H1 (cell line): Measurements from ENCODE around the gene SLC16A9. TPM values are rescaled to one million over a fixed set of nuclear protein-coding genes. Genes with fewer than 3 reads are reported as not detected.

Source experiments
- CTCF ChIA-PET: fragments of 300-600 bp; sonication (Branson Sonifier 250); formaldehyde crosslinking; loops from one replicate; lab custom pipeline; 2021; ENCODE audit not compliant: partially characterized antibody; lab: Charles Lee
- POLR2A ChIA-PET: fragments of 300-600 bp; sonication (Branson Sonifier 250); formaldehyde crosslinking; loops from one replicate; lab custom pipeline; 2021; ENCODE audit warnings: inconsistent platforms; ENCODE audit not compliant: partially characterized antibody; lab: Charles Lee
- DNase-seq, 2 experiments: peaks; one replicate each; pipeline versions ENCODE4 v3.0.0 to v3.0.0-alpha.2; 2010 to 2022; ENCODE audit warnings: low spot score in 2 of 2, low read depth in 1 of 2, mixed read lengths in 1 of 2
- FAIRE-seq: peaks from 2 replicates; lab custom pipeline; 2011; peaks lifted over from hg19 to GRCh38; lab: Jason Lieb, UNC
- H2AFZ ChIP-seq: 2 replicates; pipeline ENCODE4 v1.8.1; 2012; ENCODE audit warnings: low read length, inconsistent platforms
- H2AK5ac ChIP-seq: 2 replicates; pipeline ENCODE4 v1.6.1; 2013; ENCODE audit warnings: low read depth, low read length
- H2BK120ac ChIP-seq: replicated peaks from 2 replicates; pipeline ENCODE3; 2013; ENCODE audit warnings: low read depth, low read length, inconsistent platforms
- H2BK12ac ChIP-seq: 2 replicates; pipeline ENCODE4 v1.6.1; 2013; ENCODE audit warnings: low read depth, low read length
- H2BK15ac ChIP-seq: 2 replicates; pipeline ENCODE4 v1.6.1; 2013; ENCODE audit warnings: low read length
- H2BK20ac ChIP-seq: 2 replicates; pipeline ENCODE4 v1.6.1; 2013; ENCODE audit warnings: low read length
- H2BK5ac ChIP-seq: 2 replicates; pipeline ENCODE4 v1.6.1; 2013; ENCODE audit warnings: low read depth, low read length
- H3K14ac ChIP-seq: 2 replicates; pipeline ENCODE4 v1.6.1; 2013; ENCODE audit warnings: inconsistent platforms; ENCODE audit not compliant: insufficient read length
- H3K18ac ChIP-seq: 2 replicates; pipeline ENCODE4 v1.6.1; 2013; ENCODE audit warnings: low read length; ENCODE audit errors: extremely low read depth
- H3K23ac ChIP-seq: 2 replicates; pipeline ENCODE4 v1.6.1; 2013; ENCODE audit warnings: inconsistent platforms; ENCODE audit not compliant: insufficient read length
- H3K23me2 ChIP-seq: 2 replicates; pipeline ENCODE4 v1.6.1; 2013; ENCODE audit warnings: low read depth, low read length
- H3K27ac ChIP-seq: 2 replicates; pipeline ENCODE4 v1.6.1; 2011; ENCODE audit warnings: low read depth, low read length, inconsistent platforms
- H3K27me3 ChIP-seq, 4 experiments: replicated peaks in 1 of 4; 1 replicate in 1 of 4; 2 replicates in 3 of 4; pipeline versions ENCODE4 v1.6.1 to v1.8.1; 2011 to 2013; ENCODE audit warnings: low read length in 3 of 4, mild to moderate bottlenecking in 3 of 4, inconsistent platforms in 2 of 4, mixed read lengths in 2 of 4, moderate library complexity in 1 of 4; ENCODE audit not compliant: control insufficient read depth in 3 of 4, insufficient read depth in 3 of 4; ENCODE audit errors: extremely low read depth in 1 of 4
- H3K36me3 ChIP-seq, 4 experiments: 2 replicates each; pipeline versions ENCODE4 v1.6.1 to v1.8.1; 2011 to 2013; ENCODE audit warnings: mild to moderate bottlenecking in 4 of 4, low read length in 3 of 4, moderate library complexity in 2 of 4, control low read depth in 1 of 4, inconsistent platforms in 1 of 4; ENCODE audit not compliant: insufficient read depth in 4 of 4, control insufficient read depth in 2 of 4
- H3K4ac ChIP-seq: replicated peaks from 2 replicates; pipeline ENCODE3; 2013; ENCODE audit warnings: low read length, low read depth, mixed read lengths, inconsistent platforms; ENCODE audit not compliant: insufficient read length
- H3K4me1 ChIP-seq, 4 experiments: replicated peaks in 1 of 4; 1 replicate in 1 of 4; 2 replicates in 3 of 4; pipeline versions ENCODE4 v1.6.1 to v1.8.1; 2011 to 2013; ENCODE audit warnings: low read length in 3 of 4, inconsistent platforms in 2 of 4, mixed read lengths in 1 of 4; ENCODE audit not compliant: insufficient read depth in 4 of 4, control insufficient read depth in 3 of 4
- H3K4me2 ChIP-seq, 2 experiments: 2 replicates each; pipeline versions ENCODE4 v1.6.1 to v1.8.1; 2011 to 2013; ENCODE audit warnings: low read depth in 2 of 2, low read length in 2 of 2, control low read depth in 1 of 2, inconsistent platforms in 1 of 2, mild to moderate bottlenecking in 1 of 2; ENCODE audit not compliant: insufficient read depth in 1 of 2
- H3K4me3 ChIP-seq, 4 experiments: fragments of 200-600, 300-600 bp in 1 of 4; sonication (generic), shearing (Covaris generic), sonication (Bioruptor Twin) in 1 of 4; 2 replicates each; pipeline versions ENCODE4 v1.5.1 to v1.8.1; 2011 to 2016; ENCODE audit warnings: low read length in 4 of 4, low read depth in 3 of 4, control low read depth in 2 of 4, inconsistent platforms in 2 of 4, mild to moderate bottlenecking in 2 of 4, mixed read lengths in 1 of 4, moderate library complexity in 1 of 4; ENCODE audit not compliant: insufficient read depth in 2 of 4; ENCODE audit errors: extremely low read depth in 1 of 4
- H3K56ac ChIP-seq: replicated peaks from 2 replicates; pipeline ENCODE3; 2013; ENCODE audit warnings: low read depth, mild to moderate bottlenecking, mixed read lengths, low read length, inconsistent platforms; ENCODE audit not compliant: insufficient read length
- H3K79me1 ChIP-seq: 2 replicates; pipeline ENCODE4 v1.6.1; 2013; ENCODE audit warnings: low read depth, low read length, control low read depth
- H3K79me2 ChIP-seq, 2 experiments: 2 replicates each; pipeline versions ENCODE4 v1.6.1 to v1.8.1; 2012 to 2013; ENCODE audit warnings: low read length in 2 of 2, mild to moderate bottlenecking in 2 of 2, inconsistent platforms in 1 of 2; ENCODE audit not compliant: insufficient read depth in 2 of 2, control insufficient read depth in 1 of 2
- H3K9ac ChIP-seq, 4 experiments: replicated peaks in 1 of 4; 1 replicate in 1 of 4; 2 replicates in 3 of 4; pipeline versions ENCODE4 v1.6.1 to v1.8.1; 2011 to 2013; ENCODE audit warnings: low read depth in 3 of 4, low read length in 3 of 4, control low read depth in 2 of 4, mild to moderate bottlenecking in 2 of 4, moderate library complexity in 2 of 4, inconsistent platforms in 1 of 4; ENCODE audit errors: extremely low read depth in 1 of 4
- H3K9me3 ChIP-seq, 2 experiments: 2 replicates each; pipeline versions ENCODE4 v1.6.1 to v1.8.1; 2012 to 2013; ENCODE audit warnings: mild to moderate bottlenecking in 2 of 2, moderate library complexity in 2 of 2, control low read depth in 1 of 2, inconsistent platforms in 1 of 2, low read depth in 1 of 2, low read length in 1 of 2, mixed read lengths in 1 of 2; ENCODE audit not compliant: insufficient read depth in 2 of 2
- H4K20me1 ChIP-seq, 2 experiments: replicated peaks in 1 of 2; 2 replicates each; pipeline versions ENCODE3 to v1.8.1; 2011 to 2013; ENCODE audit warnings: inconsistent platforms in 2 of 2, low read length in 2 of 2, mild to moderate bottlenecking in 1 of 2; ENCODE audit not compliant: insufficient read depth in 2 of 2, control insufficient read depth in 1 of 2
- H4K5ac ChIP-seq: 2 replicates; pipeline ENCODE4 v1.6.1; 2013; ENCODE audit warnings: low read length, low read depth, mixed read lengths, inconsistent platforms; ENCODE audit not compliant: insufficient read length
- H4K8ac ChIP-seq: 2 replicates; pipeline ENCODE4 v1.8.0; 2013; ENCODE audit warnings: mild to moderate bottlenecking, moderate library complexity, low read length, inconsistent platforms; ENCODE audit not compliant: insufficient read depth; ENCODE audit errors: extremely low read depth
- H4K91ac ChIP-seq: replicated peaks from 2 replicates; pipeline ENCODE3; 2013; ENCODE audit warnings: low read length, mixed read lengths, inconsistent platforms; ENCODE audit not compliant: insufficient read length
- SIX5 ChIP-seq: IDR thresholded peaks from 2 replicates; pipeline ENCODE4 v1.6.1; 2011; ENCODE audit warnings: mild to moderate bottlenecking, low read depth, low read length
- WGBS, 2 experiments: shearing (Covaris generic) in 1 of 2; methylation state at CpG; one replicate each; pipeline versions ENCODE4 v1.1.6 to v1.1.7; 2013 to 2015; ENCODE audit warnings: low lambda C conversion rate in 2 of 2, mixed read lengths in 2 of 2, inconsistent platforms in 1 of 2, low coverage in 1 of 2, missing lambda C conversion rate in 1 of 2; ENCODE audit not compliant: insufficient replicate concordance in 2 of 2, insufficient coverage in 1 of 2, insufficient read length in 1 of 2; ENCODE audit errors: extremely low coverage in 1 of 2, missing lambda C conversion rate in 1 of 2; 5-methylcytosine and 5-hydroxymethylcytosine counted together
- polyA plus RNA-seq, 7 experiments: library from polyadenylated mRNA; depleted of rRNA in 3 of 7; stranded (reverse) in 5 of 7; unstranded in 2 of 7; fragments of >200 nt in 5 of 7; fragments of 200-250 nt in 2 of 7; gene quantifications; 1 replicate in 5 of 7; 2 replicates in 1 of 7; 4 replicates in 1 of 7; pipeline versions ENCODE4 v1.2.1 to v1.2.3, GENCODE V29; 2011 to 2013; ENCODE audit warnings: missing spikeins in 2 of 7, mixed read lengths in 2 of 7
- total RNA-seq: library from RNA; stranded (reverse); fragmentation: NEBNext Ultra II Directional; extraction: Animal tissue kit (Norgen Biotek cat#: 25700); gene quantifications from 2 replicates; pipeline ENCODE4 v1.2.1, GENCODE V29; 2021
- TF ChIP-seq, protein P1 (sequence below): IDR thresholded peaks from 2 replicates; pipeline ENCODE4 v1.6.1; 2011; ENCODE audit warnings: low read length, improper control_type of control experiment

SLC16A9 gene
- total and polyA plus RNA-seq, 2 of the 8 experiments (the other 6 are each of a cell fraction or from before 2014, with no cell fraction given) = 11.2 to 20.5 TPM

DNA sequence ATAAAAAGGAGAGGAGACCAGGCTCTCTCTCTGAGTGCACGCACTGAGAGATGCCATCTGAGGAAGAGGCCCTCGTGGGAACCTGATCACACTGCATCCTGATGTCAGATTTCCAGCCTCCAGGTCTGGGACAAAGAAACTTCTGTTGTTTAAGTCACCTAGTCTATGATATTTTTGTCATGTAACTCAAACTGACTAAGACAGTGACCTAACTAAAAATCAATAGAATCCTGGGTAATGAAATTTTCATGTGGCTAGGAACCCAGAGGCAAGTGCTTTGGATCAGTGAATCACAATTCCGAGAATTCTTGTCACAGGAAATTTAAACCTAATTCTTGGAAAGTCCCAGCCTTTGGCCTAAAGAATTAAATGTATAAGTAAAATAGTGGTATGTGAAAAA is 107.7 kb downstream of the SLC16A9 start:
- Histone ChIP-seq H3K14ac (no peak overlapping the region), H3K9ac (no peak overlapping the region), H2BK15ac (no peak overlapping the region), H4K5ac (no peak overlapping the region), H3K23me2 (no peaks in the 10 kb centered on the region; the same call in 1 of the 2 replicates), H2BK120ac (no peak overlapping the region), H2AK5ac (no peak overlapping the region), H3K79me1 (no peaks in the 10 kb centered on the region), H3K36me3 (no peaks in the 10 kb centered on the region), H3K23ac (no peak overlapping the region), H3K27ac (no peak overlapping the region), H2BK5ac (no peak overlapping the region), H3K4me2 (no peak overlapping the region), H4K91ac (no peak overlapping the region), H4K20me1 (no peaks in the 10 kb centered on the region), H3K18ac (no peak overlapping the region), H4K8ac (no peak overlapping the region), H2AFZ (no peak overlapping the region), H3K79me2 (no peaks in the 10 kb centered on the region), H3K9me3 (no peaks in the 10 kb centered on the region), H3K4me3 (no peak overlapping the region), H3K4ac (no peak overlapping the region), H3K56ac (no peak overlapping the region), H3K27me3 (no peaks in the 10 kb centered on the region), H2BK12ac (no peak overlapping the region), H3K4me1 (no peaks in the 10 kb centered on the region), H2BK20ac (no peak overlapping the region)
- WGBS, 2 experiments = 88% methylated on average over 3 of the region's 3 CpGs; no CpG with 5 or more reads in 1 of the 2 experiments
- TF ChIP-seq, protein P1, sequence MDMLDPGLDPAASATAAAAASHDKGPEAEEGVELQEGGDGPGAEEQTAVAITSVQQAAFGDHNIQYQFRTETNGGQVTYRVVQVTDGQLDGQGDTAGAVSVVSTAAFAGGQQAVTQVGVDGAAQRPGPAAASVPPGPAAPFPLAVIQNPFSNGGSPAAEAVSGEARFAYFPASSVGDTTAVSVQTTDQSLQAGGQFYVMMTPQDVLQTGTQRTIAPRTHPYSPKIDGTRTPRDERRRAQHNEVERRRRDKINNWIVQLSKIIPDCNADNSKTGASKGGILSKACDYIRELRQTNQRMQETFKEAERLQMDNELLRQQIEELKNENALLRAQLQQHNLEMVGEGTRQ = no peak
- no peak for TF ChIP-seq SIX5
- DNase-seq (no peak), FAIRE-seq (no peak)
- ChIA-PET CTCF (no interaction called here), POLR2A (no interaction called here)

Other genes starting within 250 kb of the SLC16A9 start
- not detected in 2 replicates for gene MRLN, start 43.6 kb upstream of the SLC16A9 start, total RNA-seq
- gene MRLN, start 43.6 kb upstream of the SLC16A9 start, polyA plus RNA-seq (2011; rRNA removed) = 0.21 TPM in 1 of 2 replicates, not detected in the other
- 74.4 and 74.8 TPM in 2 replicates for gene CCDC6, start 196.7 kb upstream of the SLC16A9 start, total RNA-seq
- gene CCDC6, start 196.7 kb upstream of the SLC16A9 start, polyA plus RNA-seq (2011; rRNA removed) = 28.2 and 42.2 TPM in 2 replicates